ENCODE results near the gene BEAN1. TPM values are rescaled to one million over a fixed set of nuclear protein-coding genes. Genes with fewer than 3 reads are reported as not detected.
A peak's percentile ranks its signal among the peaks of the same experiment; 100 is the strongest.

The BEAN1 gene
- total RNA-seq, 6 experiments from 2014 or later, result not detected

DNA sequence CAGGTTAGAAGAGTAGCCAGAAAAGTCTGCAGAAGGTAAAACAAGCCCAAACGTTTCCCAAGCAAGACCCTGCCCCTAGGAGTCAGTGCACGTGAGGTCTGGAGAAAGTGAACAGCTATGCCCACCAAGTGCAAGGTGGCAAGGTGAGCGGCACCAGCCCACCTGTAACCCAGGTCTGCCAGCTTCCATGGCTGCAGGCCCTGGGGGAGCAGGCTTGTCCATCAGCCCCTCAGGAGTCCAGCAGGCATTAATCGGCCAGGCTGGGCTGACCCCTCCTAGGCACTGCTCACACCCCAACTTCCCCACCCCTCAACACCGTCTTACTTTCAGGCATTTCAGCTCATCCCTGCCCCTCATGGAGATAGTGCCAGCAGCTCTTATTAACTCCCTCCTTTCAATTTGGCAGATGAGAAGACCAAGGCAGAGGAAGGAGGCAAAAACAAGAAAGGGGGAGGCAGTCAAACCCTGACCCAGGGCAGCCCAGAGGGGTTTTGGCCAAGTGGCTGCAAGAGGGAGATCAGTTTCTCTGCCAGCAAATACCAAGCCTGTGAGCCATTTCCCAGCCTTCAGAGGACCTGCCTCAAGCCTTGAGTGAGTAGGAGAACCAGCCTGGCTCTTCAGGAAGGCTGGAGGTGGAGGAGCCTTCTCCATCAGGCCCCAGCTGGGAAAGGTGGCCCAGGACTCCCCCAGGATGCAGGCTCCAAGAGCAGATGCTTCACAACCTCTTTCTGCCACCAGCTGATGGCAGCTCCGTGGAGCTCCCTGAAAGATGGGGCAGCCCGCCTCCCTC lies 14.7 kb downstream of the BEAN1 start:
- Mint-ChIP-seq H3K4me3 (no peak overlapping the region), H3K27ac (no peak overlapping the region)

DNA sequence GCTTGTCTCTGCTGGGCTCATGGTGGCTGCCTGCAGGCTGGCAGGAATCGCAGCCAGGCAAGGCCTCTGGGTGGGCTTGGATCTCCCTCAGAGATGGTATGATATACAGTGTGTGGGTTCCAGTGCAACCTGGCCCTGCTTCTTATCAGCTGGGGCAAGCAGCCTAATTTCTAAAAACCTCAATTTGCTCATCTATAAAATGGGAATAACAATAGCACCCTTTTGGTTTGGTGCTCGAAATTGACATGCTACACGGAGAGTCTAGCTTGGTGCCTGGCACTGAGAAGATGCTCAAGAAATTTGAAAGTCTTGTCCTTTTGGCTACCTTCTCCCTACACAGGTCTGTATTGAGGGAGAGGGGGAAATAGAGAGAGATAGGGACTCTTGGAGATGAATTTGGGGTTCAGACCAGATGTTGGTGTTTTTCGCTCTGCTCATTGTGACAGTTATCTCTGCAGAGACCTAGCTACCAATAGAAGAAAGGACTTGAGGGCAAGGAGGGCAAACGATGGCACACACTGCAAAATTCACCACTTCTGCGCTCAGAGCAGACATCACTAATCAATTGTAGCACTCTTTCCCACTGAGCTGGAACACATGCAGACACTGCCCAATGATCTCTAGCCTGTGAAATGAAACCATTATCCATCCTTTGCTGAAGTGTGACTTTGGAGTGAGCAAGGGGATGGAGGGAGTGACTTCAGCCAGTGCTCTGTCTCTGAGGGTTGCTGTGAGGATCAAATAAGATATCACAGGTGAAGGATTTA lies 15.6 kb downstream of the BEAN1 start:
- Mint-ChIP-seq H3K27ac (no peak overlapping the region), H3K9me3 (no peaks in the 10 kb centered on the region), H3K4me1 (ENCODE audit: low read depth) (peaks cover 14% of the 10 kb centered on the region), H3K36me3 (ENCODE audit: low read depth) (no peaks in the 10 kb centered on the region), H3K27me3 (ENCODE audit: insufficient read depth) (peaks cover 51% of the 10 kb centered on the region), H3K4me3 (no peak overlapping the region)
- DNase-seq, result no peak
- TF ChIP-seq, protein P1, sequence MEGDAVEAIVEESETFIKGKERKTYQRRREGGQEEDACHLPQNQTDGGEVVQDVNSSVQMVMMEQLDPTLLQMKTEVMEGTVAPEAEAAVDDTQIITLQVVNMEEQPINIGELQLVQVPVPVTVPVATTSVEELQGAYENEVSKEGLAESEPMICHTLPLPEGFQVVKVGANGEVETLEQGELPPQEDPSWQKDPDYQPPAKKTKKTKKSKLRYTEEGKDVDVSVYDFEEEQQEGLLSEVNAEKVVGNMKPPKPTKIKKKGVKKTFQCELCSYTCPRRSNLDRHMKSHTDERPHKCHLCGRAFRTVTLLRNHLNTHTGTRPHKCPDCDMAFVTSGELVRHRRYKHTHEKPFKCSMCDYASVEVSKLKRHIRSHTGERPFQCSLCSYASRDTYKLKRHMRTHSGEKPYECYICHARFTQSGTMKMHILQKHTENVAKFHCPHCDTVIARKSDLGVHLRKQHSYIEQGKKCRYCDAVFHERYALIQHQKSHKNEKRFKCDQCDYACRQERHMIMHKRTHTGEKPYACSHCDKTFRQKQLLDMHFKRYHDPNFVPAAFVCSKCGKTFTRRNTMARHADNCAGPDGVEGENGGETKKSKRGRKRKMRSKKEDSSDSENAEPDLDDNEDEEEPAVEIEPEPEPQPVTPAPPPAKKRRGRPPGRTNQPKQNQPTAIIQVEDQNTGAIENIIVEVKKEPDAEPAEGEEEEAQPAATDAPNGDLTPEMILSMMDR (IDR thresholded peaks at IDR 0.05), result no peak

More for the DNA sequence above, 14.7 kb downstream of the BEAN1 start:
- peaks cover 54% of the 10 kb centered on the region for H3K27me3 Mint-ChIP-seq (ENCODE audit: insufficient read depth)
- no peaks in the 10 kb centered on the region for H3K9me3 Mint-ChIP-seq
- DNase-seq, result peak; percentile 41
- TF ChIP-seq, protein P1 (IDR thresholded peaks at IDR 0.05), result no peak
- H3K4me1 Mint-ChIP-seq (ENCODE audit: low read depth), result peaks cover 14% of the 10 kb centered on the region
- H3K36me3 Mint-ChIP-seq (ENCODE audit: low read depth), result no peaks in the 10 kb centered on the region

DNA sequence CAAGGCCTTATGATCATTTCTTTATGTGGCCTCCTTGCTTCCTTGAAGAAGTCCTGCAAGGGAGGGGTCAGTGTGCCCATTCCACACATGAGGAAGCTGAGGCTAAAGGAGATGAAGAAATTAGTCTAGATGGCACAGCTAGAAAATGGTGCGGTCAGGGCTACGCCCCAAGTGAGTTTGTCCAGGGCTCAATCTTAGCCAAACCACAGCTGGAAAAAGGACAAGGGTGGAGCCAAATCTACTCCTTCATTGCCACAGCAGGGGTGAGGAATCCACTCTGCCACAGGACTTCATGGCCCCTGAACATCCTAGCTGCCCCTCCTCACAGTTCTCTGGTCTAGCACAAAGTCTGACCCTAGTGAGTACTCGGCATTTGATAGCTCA lies 16.2 kb downstream of the BEAN1 start:
- H3K9me3 Mint-ChIP-seq, result no peaks in the 10 kb centered on the region
- peaks cover 52% of the 10 kb centered on the region for H3K27me3 Mint-ChIP-seq (ENCODE audit: insufficient read depth)
- DNase-seq, result no peak
- no peaks in the 10 kb centered on the region for H3K36me3 Mint-ChIP-seq (ENCODE audit: low read depth)
- TF ChIP-seq, protein P1 (IDR thresholded peaks at IDR 0.05), result no peak
- no peak overlapping the region for H3K27ac Mint-ChIP-seq
- no peak overlapping the region for H3K4me3 Mint-ChIP-seq
- H3K4me1 Mint-ChIP-seq (ENCODE audit: low read depth), result peaks cover 14% of the 10 kb centered on the region

DNA sequence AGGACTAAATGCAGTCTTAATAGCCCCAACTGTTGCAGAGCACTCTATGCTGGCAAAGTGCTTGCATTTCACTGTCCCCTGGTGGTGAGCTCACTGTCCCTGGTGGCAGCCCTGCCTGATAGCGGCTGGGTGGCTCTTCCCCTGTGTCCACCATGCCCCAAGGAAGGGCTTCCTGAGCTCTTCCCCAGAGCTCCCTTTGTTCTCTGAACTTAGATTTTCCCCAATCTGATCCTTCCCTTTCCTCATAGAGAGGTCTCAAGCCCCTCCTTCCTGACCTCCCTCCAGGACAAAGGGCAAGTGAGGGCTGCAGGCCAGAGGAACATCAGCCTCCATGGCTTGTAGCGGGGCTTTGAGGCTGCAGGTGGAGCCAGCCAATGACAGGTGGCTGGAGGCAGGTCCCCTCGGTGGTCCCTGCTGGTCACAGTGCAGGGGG lies 17.0 kb downstream of the BEAN1 start:
- no peak for DNase-seq
- no peaks in the 10 kb centered on the region for H3K36me3 Mint-ChIP-seq (ENCODE audit: low read depth)
- peaks cover 14% of the 10 kb centered on the region for H3K4me1 Mint-ChIP-seq (ENCODE audit: low read depth)
- TF ChIP-seq, protein P1 (IDR thresholded peaks at IDR 0.05), result peak; percentile 49
- no peak overlapping the region for H3K27ac Mint-ChIP-seq
- no peaks in the 10 kb centered on the region for H3K9me3 Mint-ChIP-seq
- H3K4me3 Mint-ChIP-seq, result no peak overlapping the region
- H3K27me3 Mint-ChIP-seq (ENCODE audit: insufficient read depth), result peaks cover 48% of the 10 kb centered on the region

DNA sequence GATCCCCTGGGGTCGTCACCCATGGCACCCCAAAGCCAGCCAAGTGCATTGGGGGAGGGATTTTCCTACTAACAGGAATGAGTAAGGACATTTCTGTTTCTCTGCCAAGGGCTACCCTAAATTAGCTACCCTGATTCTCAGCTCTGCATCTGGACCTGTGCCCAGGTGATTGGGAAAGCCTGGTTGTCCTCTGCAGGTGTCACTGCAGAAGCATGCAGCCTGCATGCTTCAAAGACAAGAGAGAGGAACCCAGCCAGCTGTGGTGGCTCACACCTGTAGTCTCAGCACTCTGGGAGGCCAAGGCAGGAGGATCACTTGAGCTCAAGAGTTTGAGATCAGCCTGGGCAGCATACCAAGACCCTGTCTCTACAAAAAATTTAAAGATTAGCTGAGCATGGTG lies 19.6 kb downstream of the BEAN1 start:
- Mint-ChIP-seq H3K36me3 (ENCODE audit: low read depth) (no peaks in the 10 kb centered on the region), H3K9me3 (no peaks in the 10 kb centered on the region), H3K4me1 (ENCODE audit: low read depth) (peaks cover 5% of the 10 kb centered on the region), H3K27ac (no peak overlapping the region), H3K27me3 (ENCODE audit: insufficient read depth) (peaks cover 36% of the 10 kb centered on the region), H3K4me3 (no peak overlapping the region)
- TF ChIP-seq, protein P1 (IDR thresholded peaks at IDR 0.05), result no peak
- no peak for DNase-seq
